ENCODE measurements around the gene RRAGB.

DNA sequence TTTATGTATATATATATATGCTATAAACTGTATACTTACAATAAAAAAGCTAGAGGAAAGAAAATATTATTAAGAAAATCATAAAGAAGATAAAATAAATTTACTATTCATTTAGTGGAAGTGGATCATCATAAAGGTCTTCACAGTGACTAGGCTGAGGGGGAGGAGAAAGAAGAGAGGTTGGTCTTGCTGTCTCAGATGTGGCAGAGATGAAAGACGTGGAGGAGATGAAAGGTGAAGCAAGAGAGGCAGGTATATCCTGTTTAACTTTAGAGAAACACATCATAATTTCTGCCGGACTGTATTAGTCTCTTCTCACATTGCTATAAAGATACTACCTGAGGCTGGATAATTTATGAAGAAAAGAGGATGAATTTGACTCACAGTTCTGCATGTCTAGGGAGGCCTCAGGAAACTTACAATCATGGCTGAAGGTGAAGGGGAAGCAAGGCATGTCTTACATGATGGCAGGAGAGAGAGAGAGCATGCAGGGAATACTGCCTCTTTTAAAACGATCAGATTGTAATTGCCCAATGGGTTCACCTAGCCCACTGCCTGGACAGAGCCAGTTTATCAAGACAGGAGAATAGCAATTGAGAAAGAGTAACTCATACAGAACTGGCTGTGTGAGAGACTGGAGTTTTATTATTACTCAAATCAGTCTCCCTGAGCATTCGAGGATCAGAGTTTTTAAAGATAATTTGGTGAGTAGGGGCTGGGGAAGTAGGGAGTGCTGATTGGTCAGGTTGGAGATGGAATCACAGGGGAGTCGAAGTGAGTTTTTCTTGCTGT, 22.1 kb upstream of the RRAGB start:
- TF ChIP-seq, protein P1, sequence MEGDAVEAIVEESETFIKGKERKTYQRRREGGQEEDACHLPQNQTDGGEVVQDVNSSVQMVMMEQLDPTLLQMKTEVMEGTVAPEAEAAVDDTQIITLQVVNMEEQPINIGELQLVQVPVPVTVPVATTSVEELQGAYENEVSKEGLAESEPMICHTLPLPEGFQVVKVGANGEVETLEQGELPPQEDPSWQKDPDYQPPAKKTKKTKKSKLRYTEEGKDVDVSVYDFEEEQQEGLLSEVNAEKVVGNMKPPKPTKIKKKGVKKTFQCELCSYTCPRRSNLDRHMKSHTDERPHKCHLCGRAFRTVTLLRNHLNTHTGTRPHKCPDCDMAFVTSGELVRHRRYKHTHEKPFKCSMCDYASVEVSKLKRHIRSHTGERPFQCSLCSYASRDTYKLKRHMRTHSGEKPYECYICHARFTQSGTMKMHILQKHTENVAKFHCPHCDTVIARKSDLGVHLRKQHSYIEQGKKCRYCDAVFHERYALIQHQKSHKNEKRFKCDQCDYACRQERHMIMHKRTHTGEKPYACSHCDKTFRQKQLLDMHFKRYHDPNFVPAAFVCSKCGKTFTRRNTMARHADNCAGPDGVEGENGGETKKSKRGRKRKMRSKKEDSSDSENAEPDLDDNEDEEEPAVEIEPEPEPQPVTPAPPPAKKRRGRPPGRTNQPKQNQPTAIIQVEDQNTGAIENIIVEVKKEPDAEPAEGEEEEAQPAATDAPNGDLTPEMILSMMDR (IDR thresholded peaks at IDR 0.05; ENCODE audit: low read length), result no peak
- TF ChIP-seq EZH2phosphoT487 (IDR thresholded peaks at IDR 0.05; ENCODE audit: low read length), result no peak
